Mesenchymal stem cell (in vitro differentiated cells and primary cell): Measurements from ENCODE around the gene RBM22.

Experiments used
- DNase-seq: peaks from one replicate; pipeline ENCODE4 v3.0.0-alpha.2; 2013
- H2AFZ ChIP-seq: one replicate; pipeline ENCODE4 v1.6.1; 2013; ENCODE audit warnings: low read depth, mild to moderate bottlenecking, control low read depth, inconsistent platforms, low read length, moderate library complexity
- H2AK5ac ChIP-seq: 2 replicates; pipeline ENCODE4 v1.6.1; 2013; ENCODE audit warnings: low read length, moderate library complexity, mild to moderate bottlenecking, inconsistent platforms; ENCODE audit not compliant: severe bottlenecking
- H2BK120ac ChIP-seq: one replicate; pipeline ENCODE4 v1.6.1; 2013; ENCODE audit warnings: low read depth, mild to moderate bottlenecking, inconsistent platforms, low read length, moderate library complexity
- H2BK12ac ChIP-seq, 2 experiments: one replicate each; pipeline ENCODE4 v1.6.1; 2013; ENCODE audit warnings: inconsistent platforms in 2 of 2, low read length in 2 of 2, mild to moderate bottlenecking in 2 of 2, moderate library complexity in 2 of 2, control low read depth in 1 of 2
- H2BK15ac ChIP-seq: one replicate; pipeline ENCODE4 v1.6.1; 2013; ENCODE audit warnings: mild to moderate bottlenecking, low read depth, inconsistent platforms; ENCODE audit not compliant: poor library complexity, severe bottlenecking
- H2BK5ac ChIP-seq: 2 replicates; pipeline ENCODE4 v1.6.1; 2013; ENCODE audit warnings: low read depth, mild to moderate bottlenecking, low read length, control low read depth, inconsistent platforms; ENCODE audit not compliant: poor library complexity, severe bottlenecking
- H3K14ac ChIP-seq, 2 experiments: one replicate each; pipeline ENCODE4 v1.6.1; 2013; ENCODE audit warnings: inconsistent platforms in 2 of 2, low read length in 2 of 2, control low read depth in 1 of 2, mild to moderate bottlenecking in 1 of 2, moderate library complexity in 1 of 2
- H3K18ac ChIP-seq, 2 experiments: one replicate each; pipeline ENCODE4 v1.6.1; 2013; ENCODE audit warnings: inconsistent platforms in 2 of 2, low read length in 2 of 2, control low read depth in 1 of 2, low read depth in 1 of 2, mild to moderate bottlenecking in 1 of 2
- H3K23ac ChIP-seq, 2 experiments: one replicate each; pipeline ENCODE4 v1.6.1; 2013; ENCODE audit warnings: inconsistent platforms in 2 of 2, low read length in 2 of 2, mild to moderate bottlenecking in 2 of 2, moderate library complexity in 2 of 2, control low read depth in 1 of 2
- H3K27ac ChIP-seq: 2 replicates; pipeline ENCODE4 v1.5.1; 2013; ENCODE audit warnings: mild to moderate bottlenecking, moderate library complexity, low read length, control low read depth, inconsistent platforms; ENCODE audit not compliant: poor library complexity, severe bottlenecking
- H3K27me3 ChIP-seq, 2 experiments: 2 replicates each; pipeline versions ENCODE4 v1.6.1 to v1.7.0; 2013; ENCODE audit warnings: low read length in 2 of 2, mild to moderate bottlenecking in 2 of 2, moderate library complexity in 2 of 2, control low read depth in 1 of 2, inconsistent platforms in 1 of 2; ENCODE audit not compliant: control insufficient read depth in 1 of 2, insufficient read depth in 1 of 2
- H3K36me3 ChIP-seq, 2 experiments: 2 replicates each; pipeline versions ENCODE4 v1.6.1 to v1.7.0; 2013; ENCODE audit warnings: low read length in 2 of 2, control low read depth in 1 of 2, inconsistent platforms in 1 of 2, low read depth in 1 of 2, mild to moderate bottlenecking in 1 of 2; ENCODE audit not compliant: insufficient read depth in 2 of 2, control insufficient read depth in 1 of 2
- H3K4ac ChIP-seq, 2 experiments: one replicate each; pipeline ENCODE4 v1.6.1; 2013; ENCODE audit warnings: inconsistent platforms in 2 of 2, low read length in 2 of 2, mild to moderate bottlenecking in 2 of 2, moderate library complexity in 2 of 2, control low read depth in 1 of 2, low read depth in 1 of 2
- H3K4me1 ChIP-seq: 2 replicates; pipeline ENCODE4 v1.6.1; 2013; ENCODE audit warnings: low read depth, low read length, control low read depth; ENCODE audit not compliant: control insufficient read depth, insufficient read depth
- H3K4me2 ChIP-seq: 2 replicates; pipeline ENCODE4 v1.6.1; 2013; ENCODE audit warnings: low read length, mild to moderate bottlenecking, inconsistent platforms; ENCODE audit not compliant: poor library complexity, severe bottlenecking
- H3K4me3 ChIP-seq, 2 experiments: 2 replicates each; pipeline versions ENCODE4 v1.5.1 to v1.7.0; 2013; ENCODE audit warnings: low read length in 2 of 2, mild to moderate bottlenecking in 2 of 2, control low read depth in 1 of 2, low read depth in 1 of 2; ENCODE audit not compliant: insufficient read depth in 1 of 2
- H3K79me1 ChIP-seq: replicated peaks from 2 replicates; pipeline ENCODE4 v1.6.1; 2013; ENCODE audit warnings: mild to moderate bottlenecking, control low read depth, low read length, inconsistent platforms; ENCODE audit not compliant: poor library complexity, severe bottlenecking
- H3K9ac ChIP-seq: 2 replicates; pipeline ENCODE4 v1.7.0; 2013; ENCODE audit warnings: mild to moderate bottlenecking, low read length, moderate library complexity
- H3K9me3 ChIP-seq: 2 replicates; pipeline ENCODE4 v1.7.0; 2013; ENCODE audit warnings: mild to moderate bottlenecking, low read length; ENCODE audit not compliant: control insufficient read depth
- H4K8ac ChIP-seq: one replicate; pipeline ENCODE4 v1.6.1; 2013; ENCODE audit warnings: inconsistent platforms, mild to moderate bottlenecking, low read length, moderate library complexity
- H4K91ac ChIP-seq: one replicate; pipeline ENCODE4 v1.6.1; 2013; ENCODE audit warnings: mild to moderate bottlenecking, low read length, inconsistent platforms
- WGBS: methylation state at CpG from one replicate; pipeline ENCODE4 v1.1.7; 2013; ENCODE audit warnings: mixed read lengths; 5-methylcytosine and 5-hydroxymethylcytosine counted together

Gene RBM22

DNA sequence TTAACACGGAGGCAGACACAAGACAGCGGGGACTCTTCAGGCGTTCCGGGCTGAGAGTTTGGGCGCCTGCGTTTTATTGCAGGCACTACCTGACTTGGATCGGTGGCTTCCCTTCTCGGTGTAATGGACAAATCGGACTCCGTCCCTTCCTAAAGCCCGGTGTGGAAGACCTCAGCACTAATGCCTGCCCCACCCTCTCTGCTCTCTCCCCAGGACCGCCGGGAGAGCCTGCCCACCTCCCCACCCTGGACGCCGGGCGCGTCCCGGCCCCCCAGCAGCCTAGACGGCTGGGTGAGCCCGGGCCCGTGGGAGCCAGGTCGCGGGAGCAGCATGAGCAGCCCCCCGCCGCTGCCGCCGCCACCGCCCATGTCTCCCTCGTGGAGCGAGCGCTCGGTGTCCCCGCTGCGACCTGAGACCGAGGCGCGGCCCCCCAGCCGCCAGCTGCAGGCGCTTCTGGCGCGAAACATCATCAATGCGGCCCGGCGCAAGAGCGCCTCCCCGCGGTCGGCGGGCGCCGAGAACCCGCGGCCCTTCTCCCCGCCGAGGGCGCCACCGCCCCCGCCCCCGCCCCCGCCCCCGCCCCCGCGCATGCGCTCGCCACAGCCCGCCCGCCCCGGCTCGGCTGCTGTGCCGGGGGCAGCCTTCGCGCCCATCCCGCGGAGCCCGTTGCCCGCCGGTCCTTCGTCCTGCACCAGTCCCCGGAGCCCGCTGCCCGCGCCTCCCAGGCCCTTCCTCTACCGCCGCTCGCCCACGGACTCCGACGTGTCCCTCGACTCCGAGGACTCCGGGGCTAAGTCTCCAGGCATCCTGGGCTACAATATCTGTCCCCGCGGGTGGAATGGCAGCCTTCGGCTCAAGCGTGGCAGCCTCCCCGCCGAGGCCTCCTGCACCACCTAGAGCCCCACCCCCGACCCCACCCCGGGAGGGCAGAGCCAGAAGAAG lies 44.4 kb downstream of the RBM22 start:
- Histone ChIP-seq H3K27ac (no peak overlapping the region), H2BK12ac (peak overlapping the region in 1 of 2 experiments; percentile 83), H3K4me3 (peak overlapping the region; percentile 61 to 76), H2AK5ac (no peak overlapping the region), H2BK5ac (no peak overlapping the region), H3K4me2 (peak overlapping the region; percentile 88), H4K8ac (peak overlapping the region; percentile 78), H3K23ac (no peak overlapping the region), H2BK15ac (peak overlapping the region; percentile 87), H4K91ac (peak overlapping the region; percentile 57), H3K18ac (peak overlapping the region; percentile 77 to 85), H3K79me1 (no peaks in the 10 kb centered on the region), H2AFZ (peak overlapping the region; percentile 36), H3K4ac (peak overlapping the region; percentile 35 to 89), H2BK120ac (peak overlapping the region; percentile 80), H3K9me3 (no peaks in the 10 kb centered on the region), H3K4me1 (peaks cover 26% of the 10 kb centered on the region), H3K27me3 (peaks cover 6 to 7% of the 10 kb centered on the region in 2 experiments), H3K14ac (no peak overlapping the region), H3K9ac (peak overlapping the region; percentile 70), H3K36me3 (peaks cover 0 to 14% of the 10 kb centered on the region in 2 experiments)
- 3% methylated on average over 59 of the region's 99 CpGs for WGBS
- DNase-seq, result peak; percentile 57

- Histone ChIP-seq H3K4me1 (peaks cover 26% of the 10 kb centered on the region), H2AK5ac (peak overlapping the region; percentile 35), H2AFZ (no peak overlapping the region), H3K14ac (no peak overlapping the region), H3K79me1 (no peaks in the 10 kb centered on the region), H3K4ac (peak overlapping the region in 1 of 2 experiments; percentile 36), H2BK12ac (no peak overlapping the region), H3K23ac (no peak overlapping the region), H2BK5ac (no peak overlapping the region), H4K91ac (no peak overlapping the region), H4K8ac (no peak overlapping the region), H3K27ac (no peak overlapping the region), H3K27me3 (no peaks in the 10 kb centered on the region), H3K9me3 (no peaks in the 10 kb centered on the region), H2BK120ac (peak overlapping the region; percentile 55), H3K4me2 (no peak overlapping the region), H3K4me3 (no peak overlapping the region), H3K36me3 (peaks cover 3 to 26% of the 10 kb centered on the region in 2 experiments), H2BK15ac (no peak overlapping the region), H3K18ac (no peak overlapping the region), H3K9ac (no peak overlapping the region)
- WGBS, result 98% methylated on average over 3 of the region's 3 CpGs
- no peak for DNase-seq
Measured at GRCh38 chr5:150655221-150655620, 45.6 kb downstream of the RBM22 start.

DNA sequence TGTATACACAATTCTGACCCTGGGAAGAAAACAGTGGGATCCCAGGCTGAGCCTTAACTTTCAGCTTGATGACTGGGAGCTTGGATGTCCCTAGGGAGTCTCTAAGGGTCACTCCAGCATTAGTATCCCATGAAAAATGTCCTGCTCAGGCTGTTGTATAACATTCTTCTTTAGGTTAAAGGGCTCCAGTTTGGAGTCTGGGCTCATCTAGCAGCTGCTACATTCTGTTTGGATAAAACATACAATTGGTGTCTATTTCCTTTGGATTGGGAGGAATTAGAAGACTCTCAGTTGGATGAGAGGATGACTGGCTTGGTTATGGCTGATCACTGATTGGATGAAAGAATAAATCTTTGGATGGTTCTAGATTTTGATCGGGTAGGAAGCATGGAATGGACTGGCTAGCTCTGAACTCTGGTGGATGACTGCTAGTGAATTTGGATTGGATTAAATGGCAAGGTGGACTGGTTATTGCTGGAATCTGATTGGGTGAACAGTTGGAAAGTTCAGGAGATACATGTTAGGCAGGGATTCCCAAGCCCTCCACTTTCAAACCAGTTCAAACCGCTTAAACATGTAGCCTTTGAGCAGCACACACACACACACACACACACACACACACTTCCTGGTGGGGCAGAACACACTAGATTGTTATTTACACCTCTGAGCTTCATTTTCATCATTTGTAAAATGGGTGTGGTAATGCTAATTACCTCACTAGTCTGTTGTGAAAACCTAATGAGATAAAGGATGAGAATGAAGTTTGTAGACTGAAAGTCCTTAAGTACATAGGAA lies 46.9 kb downstream of the RBM22 start:
- no peak overlapping the region for H3K27ac ChIP-seq
- H3K4ac ChIP-seq, result no peak overlapping the region
- H3K9ac ChIP-seq, result no peak overlapping the region
- no peak overlapping the region for H2AFZ ChIP-seq
- no peak overlapping the region for H4K8ac ChIP-seq
- peaks cover 4 to 39% of the 10 kb centered on the region in 2 experiments for H3K36me3 ChIP-seq
- peaks cover 26% of the 10 kb centered on the region for H3K4me1 ChIP-seq
- H3K18ac ChIP-seq, result no peak overlapping the region
- H2BK120ac ChIP-seq, result no peak overlapping the region
- peaks cover 2% of the 10 kb centered on the region for H3K79me1 ChIP-seq
- H3K4me2 ChIP-seq, result no peak overlapping the region
- 96% methylated on average over 2 of the region's 2 CpGs for WGBS
- H3K23ac ChIP-seq, result no peak overlapping the region
- no peak overlapping the region for H2BK5ac ChIP-seq
- no peak overlapping the region for H2BK15ac ChIP-seq
- H3K4me3 ChIP-seq, result no peak overlapping the region
- no peak overlapping the region for H4K91ac ChIP-seq
- DNase-seq, result peak; percentile 57
- H2AK5ac ChIP-seq, result no peak overlapping the region
- H3K14ac ChIP-seq, result no peak overlapping the region
- H3K9me3 ChIP-seq, result no peaks in the 10 kb centered on the region
- no peaks in the 10 kb centered on the region for H3K27me3 ChIP-seq
- peak overlapping the region in 1 of 2 experiments; percentile 10 for H2BK12ac ChIP-seq
